GM23338 (cell line): ENCODE measurements around the gene ATF6. TPM values are rescaled to one million over a fixed set of nuclear protein-coding genes. Genes with fewer than 3 reads are reported as not detected.

ENCODE experiments used
- ATAC-seq: fragments of 200-7000 bp; cut with Tn5 transposase; 3 replicates; pipeline ENCODE4 v1.9.1; 2020
- DNase-seq: peaks from one replicate; pipeline ENCODE4 v3.0.0-alpha.2; 2015; ENCODE audit warnings: low spot score
- H2AFZ ChIP-seq: fragments of 200-600 bp; sonication (generic); 2 replicates; pipeline ENCODE4 v1.8.0; 2016; ENCODE audit warnings: antibody characterized with exemption, mild to moderate bottlenecking, moderate library complexity
- H3F3A ChIP-seq: fragments of 200-600 bp; sonication (generic); replicated peaks from 2 replicates; pipeline ENCODE4 v1.8.0; 2017; ENCODE audit warnings: antibody characterized with exemption, mixed run types, low read depth
- H3K27ac ChIP-seq: fragments of 200-600 bp; sonication (generic); 2 replicates; pipeline ENCODE4 v1.6.1; 2016; ENCODE audit warnings: low read depth
- H3K27me3 ChIP-seq: fragments of 200-600 bp; sonication (generic); 2 replicates; pipeline ENCODE4 v1.8.0; 2016; ENCODE audit warnings: mild to moderate bottlenecking, mixed run types, moderate library complexity; ENCODE audit not compliant: insufficient read depth
- H3K36me3 ChIP-seq: fragments of 200-600 bp; sonication (generic); 2 replicates; pipeline ENCODE4 v1.8.0; 2016; ENCODE audit warnings: mild to moderate bottlenecking; ENCODE audit not compliant: insufficient read depth
- H3K4me1 ChIP-seq: fragments of 200-600 bp; sonication (generic); 2 replicates; pipeline ENCODE4 v1.8.0; 2016; ENCODE audit warnings: mild to moderate bottlenecking, moderate library complexity; ENCODE audit not compliant: insufficient read depth
- H3K4me2 ChIP-seq: fragments of 200-600 bp; sonication (generic); 2 replicates; pipeline ENCODE4 v1.7.1; 2017; ENCODE audit warnings: mixed run types
- H3K4me3 ChIP-seq: fragments of 200-600 bp; sonication (generic); 2 replicates; pipeline ENCODE4 v1.6.1; 2016; ENCODE audit warnings: mixed run types
- H3K79me2 ChIP-seq: fragments of 200-600 bp; sonication (generic); replicated peaks from 2 replicates; pipeline ENCODE4 v1.8.0; 2017; ENCODE audit warnings: mild to moderate bottlenecking; ENCODE audit not compliant: insufficient read depth
- H3K9me2 ChIP-seq: fragments of 200-600 bp; sonication (generic); 2 replicates; pipeline ENCODE4 v1.8.0; 2017; ENCODE audit not compliant: insufficient read depth
- H4K20me1 ChIP-seq: fragments of 200-600 bp; sonication (generic); replicated peaks from 2 replicates; pipeline ENCODE4 v1.8.0; 2017; ENCODE audit warnings: mild to moderate bottlenecking; ENCODE audit not compliant: insufficient read depth
- H3K27ac Mint-ChIP-seq: 2 replicates; pipeline ENCODE4 v1.8.0; 2020; ENCODE audit warnings: inconsistent platforms, mild to moderate bottlenecking, moderate library complexity, mixed read lengths
- H3K27me3 Mint-ChIP-seq: 3 replicates; pipeline ENCODE4 v1.8.0; 2022; ENCODE audit warnings: low read depth, mild to moderate bottlenecking, moderate library complexity, mixed read lengths, inconsistent platforms; ENCODE audit not compliant: insufficient read depth, poor library complexity
- H3K36me3 Mint-ChIP-seq: 3 replicates; pipeline ENCODE4 v1.8.0; 2021; ENCODE audit warnings: low read depth, mild to moderate bottlenecking, inconsistent platforms, moderate library complexity, mixed read lengths
- H3K4me1 Mint-ChIP-seq: 3 replicates; pipeline ENCODE4 v1.8.0; 2020; ENCODE audit warnings: mild to moderate bottlenecking, inconsistent platforms, mixed read lengths
- H3K4me3 Mint-ChIP-seq: 3 replicates; pipeline ENCODE4 v1.8.0; 2021; ENCODE audit warnings: moderate library complexity, mild to moderate bottlenecking, inconsistent platforms, mixed read lengths
- H3K9me3 Mint-ChIP-seq: 3 replicates; pipeline ENCODE4 v1.8.0; 2020; ENCODE audit warnings: moderate library complexity, mild to moderate bottlenecking, inconsistent platforms, mixed read lengths
- CREB1 ChIP-seq: fragments of 250-450 bp; sonication (Bioruptor Pico); IDR thresholded peaks from 2 replicates; pipeline ENCODE4 v1.5.0; 2020; ENCODE audit warnings: low read depth, mild to moderate bottlenecking, moderate library complexity
- CTCF ChIP-seq, 2 experiments: fragments of 200-600 bp in 1 of 2; sonication (generic) in 1 of 2; conservative IDR thresholded peaks; 2 replicates each; pipeline versions ENCODE4 v1.5.1 to v1.6.1; 2016 to 2017; ENCODE audit warnings: antibody characterized with exemption in 2 of 2, low read depth in 2 of 2, mild to moderate bottlenecking in 2 of 2, moderate library complexity in 1 of 2
- ETS1 ChIP-seq: IDR thresholded peaks from 2 replicates; pipeline ENCODE4 v1.6.1; 2016; ENCODE audit warnings: antibody characterized with exemption
- EZH2 ChIP-seq: fragments of 200-600 bp; sonication (generic); IDR thresholded peaks from one replicate; pipeline ENCODE4 v1.8.0; 2017; ENCODE audit warnings: antibody characterized with exemption, mild to moderate bottlenecking, low read depth; ENCODE audit not compliant: unreplicated experiment
- EZH2phosphoT487 ChIP-seq: fragments of 200-600 bp; sonication (generic); IDR thresholded peaks from one replicate; pipeline ENCODE4 v1.8.1; 2018; ENCODE audit warnings: antibody characterized with exemption; ENCODE audit not compliant: unreplicated experiment
- JUNB ChIP-seq: IDR thresholded peaks from one replicate; pipeline ENCODE4 v1.6.1; 2016; ENCODE audit warnings: antibody characterized with exemption; ENCODE audit not compliant: unreplicated experiment
- NANOG ChIP-seq: IDR thresholded peaks from 2 replicates; pipeline ENCODE4 v1.6.1; 2016; ENCODE audit warnings: antibody characterized with exemption, borderline replicate concordance
- POLR2AphosphoS5 ChIP-seq: IDR thresholded peaks from 2 replicates; pipeline ENCODE4 v1.6.1; 2016; ENCODE audit warnings: antibody characterized with exemption, low read depth
- REST ChIP-seq: IDR thresholded peaks from one replicate; pipeline ENCODE4 v1.6.1; 2018; ENCODE audit warnings: antibody characterized with exemption; ENCODE audit not compliant: unreplicated experiment
- STAT1 ChIP-seq: IDR thresholded peaks from one replicate; pipeline ENCODE4 v1.6.1; 2016; ENCODE audit warnings: antibody characterized with exemption; ENCODE audit not compliant: unreplicated experiment
- ZNF114 ChIP-seq: fragments of 250-450 bp; sonication (Bioruptor Pico); IDR thresholded peaks from 2 replicates; pipeline ENCODE4 v1.5.0; 2020; ENCODE audit warnings: mild to moderate bottlenecking, moderate library complexity
- ZNF331 ChIP-seq: fragments of 250-450 bp; sonication (Bioruptor Pico); IDR thresholded peaks from 2 replicates; pipeline ENCODE4 v1.5.0; 2020; ENCODE audit warnings: low read depth, mild to moderate bottlenecking, moderate library complexity
- ZNF462 ChIP-seq: fragments of 250-450 bp; sonication (Bioruptor Pico); IDR thresholded peaks from 2 replicates; pipeline ENCODE4 v1.5.0; 2020; ENCODE audit warnings: mild to moderate bottlenecking, moderate library complexity
- polyA plus RNA-seq: library from polyadenylated mRNA; unstranded; fragments of >200 nt; fragmentation: Nextera tagmentation; extraction: Ambion mirVana; gene quantifications from 2 replicates; pipeline ENCODE4 v1.2.1, GENCODE V29; 2016
- total RNA-seq: library from RNA; depleted of rRNA; stranded (reverse); fragments of >200 nt; shearing (Covaris generic); gene quantifications from 2 replicates; pipeline ENCODE4 v1.2.3, GENCODE V29; 2014

ATF6 gene
- total and polyA plus RNA-seq, 2 experiments from 2014 or later, result 5.0 to 13.5 TPM

GRCh38 chr1:161970036-161970435, 203.9 kb downstream of the ATF6 start:
- no peak overlapping the region for H3K4me3 Mint-ChIP-seq
- Histone ChIP-seq H3K27ac (no peak overlapping the region), H4K20me1 (no peaks in the 10 kb centered on the region; the same call in 1 of the 2 replicates), H3K4me1 (0 out of 2 replicates have a peak, but pooled peaks cover 4% of the 10 kb centered on the region), H3K36me3 (no peaks in the 10 kb centered on the region), H3K9me2 (peaks cover 11% of the 10 kb centered on the region), H3K27me3 (no peaks in the 10 kb centered on the region), H3F3A (no peaks in the 10 kb centered on the region), H3K4me3 (no peak overlapping the region), H3K79me2 (no peaks in the 10 kb centered on the region), H2AFZ (no peak overlapping the region), H3K4me2 (no peak overlapping the region)
- no peak for ATAC-seq
- H3K9me3 Mint-ChIP-seq, result no peaks in the 10 kb centered on the region
- TF ChIP-seq ZNF114 (CRISPR knock-in tag) (no peak), JUNB (no peak), CREB1 (CRISPR knock-in tag) (no peak), ZNF462 (CRISPR knock-in tag) (no peak), CTCF (conservative IDR thresholded peaks at IDR 0.05; ENCODE audit: low read depth in 2 of 2) (no peak), NANOG (no peak), STAT1 (no peak), POLR2AphosphoS5 (no peak), EZH2 (no peak), EZH2phosphoT487 (no peak), REST (no peak), ETS1 (no peak), ZNF331 (CRISPR knock-in tag) (no peak)
- H3K4me1 Mint-ChIP-seq, result peaks cover 24% of the 10 kb centered on the region
- H3K27me3 Mint-ChIP-seq, result peaks cover 2% of the 10 kb centered on the region
- H3K36me3 Mint-ChIP-seq, result no peaks in the 10 kb centered on the region
- no peak overlapping the region for H3K27ac Mint-ChIP-seq
- DNase-seq, result no peak
